GM23338 (cell line): Measurements from ENCODE around the gene EXD3. TPM values are rescaled to one million over a fixed set of nuclear protein-coding genes. Genes with fewer than 3 reads are reported as not detected.

Experiments
- ATAC-seq: fragments of 200-7000 bp; cut with Tn5 transposase; 3 replicates; pipeline ENCODE4 v1.9.1; 2020
- DNase-seq: peaks from one replicate; pipeline ENCODE4 v3.0.0-alpha.2; 2015; ENCODE audit warnings: low spot score
- H2AFZ ChIP-seq: fragments of 200-600 bp; sonication (generic); 2 replicates; pipeline ENCODE4 v1.8.0; 2016; ENCODE audit warnings: antibody characterized with exemption, mild to moderate bottlenecking, moderate library complexity
- H3F3A ChIP-seq: fragments of 200-600 bp; sonication (generic); replicated peaks from 2 replicates; pipeline ENCODE4 v1.8.0; 2017; ENCODE audit warnings: antibody characterized with exemption, mixed run types, low read depth
- H3K27ac ChIP-seq: fragments of 200-600 bp; sonication (generic); 2 replicates; pipeline ENCODE4 v1.6.1; 2016; ENCODE audit warnings: low read depth
- H3K27me3 ChIP-seq: fragments of 200-600 bp; sonication (generic); 2 replicates; pipeline ENCODE4 v1.8.0; 2016; ENCODE audit warnings: mild to moderate bottlenecking, mixed run types, moderate library complexity; ENCODE audit not compliant: insufficient read depth
- H3K36me3 ChIP-seq: fragments of 200-600 bp; sonication (generic); 2 replicates; pipeline ENCODE4 v1.8.0; 2016; ENCODE audit warnings: mild to moderate bottlenecking; ENCODE audit not compliant: insufficient read depth
- H3K4me1 ChIP-seq: fragments of 200-600 bp; sonication (generic); 2 replicates; pipeline ENCODE4 v1.8.0; 2016; ENCODE audit warnings: mild to moderate bottlenecking, moderate library complexity; ENCODE audit not compliant: insufficient read depth
- H3K4me2 ChIP-seq: fragments of 200-600 bp; sonication (generic); 2 replicates; pipeline ENCODE4 v1.7.1; 2017; ENCODE audit warnings: mixed run types
- H3K4me3 ChIP-seq: fragments of 200-600 bp; sonication (generic); 2 replicates; pipeline ENCODE4 v1.6.1; 2016; ENCODE audit warnings: mixed run types
- H3K79me2 ChIP-seq: fragments of 200-600 bp; sonication (generic); replicated peaks from 2 replicates; pipeline ENCODE4 v1.8.0; 2017; ENCODE audit warnings: mild to moderate bottlenecking; ENCODE audit not compliant: insufficient read depth
- H3K9me2 ChIP-seq: fragments of 200-600 bp; sonication (generic); 2 replicates; pipeline ENCODE4 v1.8.0; 2017; ENCODE audit not compliant: insufficient read depth
- H4K20me1 ChIP-seq: fragments of 200-600 bp; sonication (generic); replicated peaks from 2 replicates; pipeline ENCODE4 v1.8.0; 2017; ENCODE audit warnings: mild to moderate bottlenecking; ENCODE audit not compliant: insufficient read depth
- H3K27ac Mint-ChIP-seq: 2 replicates; pipeline ENCODE4 v1.8.0; 2020; ENCODE audit warnings: inconsistent platforms, mild to moderate bottlenecking, moderate library complexity, mixed read lengths
- H3K27me3 Mint-ChIP-seq: 3 replicates; pipeline ENCODE4 v1.8.0; 2022; ENCODE audit warnings: low read depth, mild to moderate bottlenecking, moderate library complexity, mixed read lengths, inconsistent platforms; ENCODE audit not compliant: insufficient read depth, poor library complexity
- H3K36me3 Mint-ChIP-seq: 3 replicates; pipeline ENCODE4 v1.8.0; 2021; ENCODE audit warnings: low read depth, mild to moderate bottlenecking, inconsistent platforms, moderate library complexity, mixed read lengths
- H3K4me1 Mint-ChIP-seq: 3 replicates; pipeline ENCODE4 v1.8.0; 2020; ENCODE audit warnings: mild to moderate bottlenecking, inconsistent platforms, mixed read lengths
- H3K4me3 Mint-ChIP-seq: 3 replicates; pipeline ENCODE4 v1.8.0; 2021; ENCODE audit warnings: moderate library complexity, mild to moderate bottlenecking, inconsistent platforms, mixed read lengths
- H3K9me3 Mint-ChIP-seq: 3 replicates; pipeline ENCODE4 v1.8.0; 2020; ENCODE audit warnings: moderate library complexity, mild to moderate bottlenecking, inconsistent platforms, mixed read lengths
- CREB1 ChIP-seq: fragments of 250-450 bp; sonication (Bioruptor Pico); IDR thresholded peaks from 2 replicates; pipeline ENCODE4 v1.5.0; 2020; ENCODE audit warnings: low read depth, mild to moderate bottlenecking, moderate library complexity
- CTCF ChIP-seq, 2 experiments: fragments of 200-600 bp in 1 of 2; sonication (generic) in 1 of 2; conservative IDR thresholded peaks; 2 replicates each; pipeline versions ENCODE4 v1.5.1 to v1.6.1; 2016 to 2017; ENCODE audit warnings: antibody characterized with exemption in 2 of 2, low read depth in 2 of 2, mild to moderate bottlenecking in 2 of 2, moderate library complexity in 1 of 2
- ETS1 ChIP-seq: IDR thresholded peaks from 2 replicates; pipeline ENCODE4 v1.6.1; 2016; ENCODE audit warnings: antibody characterized with exemption
- EZH2phosphoT487 ChIP-seq: fragments of 200-600 bp; sonication (generic); IDR thresholded peaks from one replicate; pipeline ENCODE4 v1.8.1; 2018; ENCODE audit warnings: antibody characterized with exemption; ENCODE audit not compliant: unreplicated experiment
- JUNB ChIP-seq: IDR thresholded peaks from one replicate; pipeline ENCODE4 v1.6.1; 2016; ENCODE audit warnings: antibody characterized with exemption; ENCODE audit not compliant: unreplicated experiment
- POLR2AphosphoS5 ChIP-seq: IDR thresholded peaks from 2 replicates; pipeline ENCODE4 v1.6.1; 2016; ENCODE audit warnings: antibody characterized with exemption, low read depth
- REST ChIP-seq: IDR thresholded peaks from one replicate; pipeline ENCODE4 v1.6.1; 2018; ENCODE audit warnings: antibody characterized with exemption; ENCODE audit not compliant: unreplicated experiment
- STAT1 ChIP-seq: IDR thresholded peaks from one replicate; pipeline ENCODE4 v1.6.1; 2016; ENCODE audit warnings: antibody characterized with exemption; ENCODE audit not compliant: unreplicated experiment
- ZNF114 ChIP-seq: fragments of 250-450 bp; sonication (Bioruptor Pico); IDR thresholded peaks from 2 replicates; pipeline ENCODE4 v1.5.0; 2020; ENCODE audit warnings: mild to moderate bottlenecking, moderate library complexity
- ZNF462 ChIP-seq: fragments of 250-450 bp; sonication (Bioruptor Pico); IDR thresholded peaks from 2 replicates; pipeline ENCODE4 v1.5.0; 2020; ENCODE audit warnings: mild to moderate bottlenecking, moderate library complexity
- polyA plus RNA-seq: library from polyadenylated mRNA; unstranded; fragments of >200 nt; fragmentation: Nextera tagmentation; extraction: Ambion mirVana; gene quantifications from 2 replicates; pipeline ENCODE4 v1.2.1, GENCODE V29; 2016
- total RNA-seq: library from RNA; depleted of rRNA; stranded (reverse); fragments of >200 nt; shearing (Covaris generic); gene quantifications from 2 replicates; pipeline ENCODE4 v1.2.3, GENCODE V29; 2014

EXD3 gene
- total and polyA plus RNA-seq, 2 experiments from 2014 or later: 3.6 to 9.7 TPM

GRCh38 chr9:137339045-137339907 lies 83.7 kb downstream of the EXD3 start (continued):
- TF ChIP-seq REST (no peak), POLR2AphosphoS5 (no peak), EZH2phosphoT487 (no peak), ETS1 (no peak)

GRCh38 chr9:137336735-137337134 lies 86.2 kb downstream of the EXD3 start:
- no peak for ATAC-seq
- no peaks in the 10 kb centered on the region for H4K20me1 ChIP-seq
- H3F3A ChIP-seq: no peaks in the 10 kb centered on the region
- H3K27ac ChIP-seq: no peak overlapping the region
- H2AFZ ChIP-seq: no peak overlapping the region
- H3K4me1 Mint-ChIP-seq: no peaks in the 10 kb centered on the region
- H3K9me2 ChIP-seq: no peaks in the 10 kb centered on the region
- H3K4me3 Mint-ChIP-seq: no peak overlapping the region
- no peaks in the 10 kb centered on the region; the same call in 1 of the 2 replicates for H3K36me3 ChIP-seq
- no peak overlapping the region for H3K27ac Mint-ChIP-seq
- H3K9me3 Mint-ChIP-seq: peaks cover 88% of the 10 kb centered on the region
- no peak overlapping the region for H3K4me2 ChIP-seq
- H3K27me3 ChIP-seq: no peaks in the 10 kb centered on the region
- no peak overlapping the region for H3K4me3 ChIP-seq
- H3K79me2 ChIP-seq: no peaks in the 10 kb centered on the region
- peaks cover 3% of the 10 kb centered on the region for H3K27me3 Mint-ChIP-seq
- H3K36me3 Mint-ChIP-seq: peaks cover 27% of the 10 kb centered on the region; the same call in 2 of the 3 replicates
- no peak for DNase-seq
- H3K4me1 ChIP-seq: no peaks in the 10 kb centered on the region
- TF ChIP-seq EZH2phosphoT487 (no peak), JUNB (no peak), STAT1 (no peak), CREB1 (CRISPR knock-in tag) (no peak), CTCF (conservative IDR thresholded peaks at IDR 0.05; ENCODE audit: low read depth in 2 of 2) (no peak), ZNF114 (CRISPR knock-in tag) (no peak), ZNF462 (CRISPR knock-in tag) (no peak)
